BJ (cell line): ENCODE results near the gene FKBP15. TPM values are rescaled to one million over a fixed set of nuclear protein-coding genes. Genes with fewer than 3 reads are reported as not detected.

ENCODE experiments used
- CTCF ChIA-PET: fragments of 350-600 bp; formaldehyde crosslinking; extraction: SDS; loops from one replicate; lab custom pipeline; 2021; ENCODE audit warnings: antibody characterized with exemption, inconsistent platforms; lab: Yijun Ruan, JAX
- POLR2A ChIA-PET: fragments of 300-600 bp; sonication (Branson Sonifier 250); formaldehyde crosslinking; extraction: SDS; loops from one replicate; lab custom pipeline; 2021; ENCODE audit warnings: antibody characterized with exemption; lab: Charles Lee
- DNase-seq: peaks from one replicate; pipeline ENCODE4 v3.0.0-alpha.2; 2011; ENCODE audit warnings: low read depth
- H3K27me3 ChIP-seq: 2 replicates; pipeline ENCODE4 v1.6.0; 2011; ENCODE audit warnings: low read length; ENCODE audit not compliant: control insufficient read depth, insufficient read depth
- H3K36me3 ChIP-seq: 2 replicates; pipeline ENCODE4 v1.5.1; 2011; ENCODE audit warnings: low read length; ENCODE audit not compliant: control insufficient read depth, insufficient read depth
- H3K4me3 ChIP-seq: 2 replicates; pipeline ENCODE4 v1.5.1; 2011; ENCODE audit warnings: low read depth, mild to moderate bottlenecking, control low read depth, low read length
- CTCF ChIP-seq: IDR thresholded peaks from 2 replicates; pipeline ENCODE4 v1.5.1; 2011; ENCODE audit warnings: low read depth, mild to moderate bottlenecking, control low read depth, inconsistent platforms, low read length, moderate library complexity; ENCODE audit not compliant: insufficient read depth
- polyA plus RNA-seq: library from polyadenylated mRNA; depleted of rRNA; stranded (reverse); fragments of >200 nt; gene quantifications from 2 replicates; pipeline ENCODE4 v1.2.3, GENCODE V29; 2011

FKBP15 gene
- polyA plus RNA-seq, 1 experiment: 45.0 TPM

- no peak for TF ChIP-seq CTCF
- Histone ChIP-seq H3K27me3 (no peaks in the 10 kb centered on the region), H3K36me3 (peaks cover 3% of the 10 kb centered on the region), H3K4me3 (no peak overlapping the region)
- POLR2A ChIA-PET: no interaction called here
- CTCF ChIA-PET: no interaction called here
- no peak for DNase-seq
Observed at GRCh38 chr9:113215132-113215531, 5.9 kb downstream of the FKBP15 start.

- TF ChIP-seq CTCF: no peak
- Histone ChIP-seq H3K27me3 (no peaks in the 10 kb centered on the region), H3K36me3 (peaks cover 5% of the 10 kb centered on the region), H3K4me3 (no peak overlapping the region)
- ChIA-PET CTCF (interaction anchor here (0.9 kb wide), 1 partner anchor 17 kb away, joined by 3 read pairs; no protein-coding TSS in a partner anchor), POLR2A (no interaction called here)
- no peak for DNase-seq
Observed at GRCh38 chr9:113210815-113211214, 10.3 kb downstream of the FKBP15 start.

GRCh38 chr9:113205861-113206260 is 15.2 kb downstream of the FKBP15 start:
- DNase-seq: no peak
- ChIA-PET POLR2A (no interaction called here), CTCF (interaction anchor here (0.6 kb wide), 1 partner anchor 12 kb away, joined by 3 read pairs; no protein-coding TSS in a partner anchor)
- Histone ChIP-seq H3K36me3 (peaks cover 5% of the 10 kb centered on the region), H3K27me3 (no peaks in the 10 kb centered on the region), H3K4me3 (no peak overlapping the region)
- no peak for TF ChIP-seq CTCF

- ChIA-PET POLR2A (no interaction called here), CTCF (no interaction called here)
- DNase-seq: no peak
- peaks cover 3% of the 10 kb centered on the region for H3K36me3 ChIP-seq
- H3K4me3 ChIP-seq: no peak overlapping the region
- H3K27me3 ChIP-seq: no peaks in the 10 kb centered on the region
- TF ChIP-seq CTCF: no peak
Observed at GRCh38 chr9:113205432-113205831, 15.6 kb downstream of the FKBP15 start.

DNA sequence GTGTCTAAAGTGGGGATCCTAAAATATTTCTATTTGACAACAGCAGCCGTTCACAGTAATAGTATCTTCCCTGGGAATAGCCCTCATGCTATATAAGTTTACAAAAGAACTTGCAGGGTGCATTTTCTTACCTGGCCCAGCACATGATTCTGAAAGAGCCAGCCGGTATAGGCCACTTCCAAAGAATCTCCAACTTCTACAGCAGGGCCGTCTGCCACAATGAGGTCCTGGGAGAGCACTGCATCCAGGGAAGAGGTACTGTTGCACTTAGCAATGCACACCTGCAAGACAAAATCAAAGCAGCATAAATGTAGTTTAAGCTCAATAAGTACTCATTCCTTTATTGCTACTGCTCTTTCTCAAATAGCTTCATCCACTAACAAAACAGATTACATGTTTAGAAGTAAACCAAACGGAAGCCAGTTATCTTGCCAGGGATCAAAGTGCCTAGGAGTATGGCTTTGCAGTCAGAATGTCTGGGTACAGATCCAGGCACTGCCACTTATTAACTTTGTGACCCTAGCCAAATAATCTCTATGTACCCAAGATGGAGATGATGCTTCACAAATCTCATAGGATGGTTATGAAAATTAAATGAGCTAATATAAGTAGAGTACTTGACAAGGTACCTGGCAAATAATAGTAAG is 21.3 kb downstream of the FKBP15 start:
- ChIA-PET POLR2A (no interaction called here), CTCF (no interaction called here)
- H3K4me3 ChIP-seq: no peak overlapping the region
- DNase-seq: no peak
- peaks cover 6% of the 10 kb centered on the region for H3K36me3 ChIP-seq
- no peaks in the 10 kb centered on the region for H3K27me3 ChIP-seq
- no peak for TF ChIP-seq CTCF
